ENCODE data around the gene C2orf42. TPM values are rescaled to one million over a fixed set of nuclear protein-coding genes. Genes with fewer than 3 reads are reported as not detected.

C2orf42 gene
- total RNA-seq, 2 donors from 2014 or later = 7.1 to 11.4 TPM

GRCh38 chr2:70124983-70125480 lies 65.8 kb downstream of the C2orf42 start:
- peak overlapping the region; percentile 95 for H3K27ac ChIP-seq
- H3K9me3 ChIP-seq = no peaks in the 10 kb centered on the region

GRCh38 chr2:70123829-70124116 lies 67.0 kb downstream of the C2orf42 start:
- intact Hi-C loops (cut with DNase I) = no loop called here
- peak overlapping the region; percentile 97 for H3K9ac ChIP-seq (ENCODE audit: low read depth in 2 of 2, low read length in 2 of 2)
- peak overlapping the region; percentile 95 for H3K27ac ChIP-seq
- no peak for DNase-seq
- no peak for TF ChIP-seq CTCF (IDR thresholded peaks at IDR 0.05)
- H3K27me3 ChIP-seq = no peaks in the 10 kb centered on the region
- peak overlapping the region; percentile 41 for H3K4me3 ChIP-seq
- H3K36me3 ChIP-seq = no peaks in the 10 kb centered on the region
- no peaks in the 10 kb centered on the region for H3K9me3 ChIP-seq
- H3K4me1 ChIP-seq = peaks cover 6% of the 10 kb centered on the region

More at GRCh38 chr2:70124983-70125480, 65.8 kb downstream of the C2orf42 start:
- Histone ChIP-seq H3K9ac (ENCODE audit: low read depth in 2 of 2, low read length in 2 of 2) (peak overlapping the region; percentile 97), H3K4me1 (peaks cover 6% of the 10 kb centered on the region), H3K36me3 (no peaks in the 10 kb centered on the region), H3K4me3 (peak overlapping the region; percentile 41), H3K27me3 (no peaks in the 10 kb centered on the region)
- intact Hi-C loops (cut with DNase I) = no loop called here
- peak; percentile 69 for DNase-seq
- no peak for TF ChIP-seq CTCF (IDR thresholded peaks at IDR 0.05)

- TF ChIP-seq CTCF (IDR thresholded peaks at IDR 0.05) = no peak
- intact Hi-C loops (cut with DNase I) = no loop called here
- H3K36me3 ChIP-seq = no peaks in the 10 kb centered on the region
- H3K4me1 ChIP-seq = peaks cover 6% of the 10 kb centered on the region
- H3K4me3 ChIP-seq = no peak overlapping the region
- H3K27ac ChIP-seq = peak overlapping the region; percentile 95
- no peaks in the 10 kb centered on the region for H3K9me3 ChIP-seq
- peak; percentile 72 for DNase-seq
- peak overlapping the region; percentile 26 to 97 for H3K9ac ChIP-seq (ENCODE audit: low read depth in 2 of 2, low read length in 2 of 2)
- no peaks in the 10 kb centered on the region for H3K27me3 ChIP-seq
Measured at GRCh38 chr2:70123051-70123828, 67.6 kb downstream of the C2orf42 start.

GRCh38 chr2:70122470-70122869 lies 68.3 kb downstream of the C2orf42 start:
- Histone ChIP-seq H3K27me3 (no peaks in the 10 kb centered on the region), H3K9me3 (no peaks in the 10 kb centered on the region), H3K4me1 (peaks cover 6% of the 10 kb centered on the region), H3K36me3 (no peaks in the 10 kb centered on the region), H3K9ac (ENCODE audit: low read depth in 2 of 2, low read length in 2 of 2) (no peak overlapping the region), H3K27ac (peak overlapping the region; percentile 95), H3K4me3 (no peak overlapping the region)
- DNase-seq = no peak
- TF ChIP-seq CTCF (IDR thresholded peaks at IDR 0.05) = no peak
- intact Hi-C loops (cut with DNase I) = no loop called here

- no peak for TF ChIP-seq CTCF (IDR thresholded peaks at IDR 0.05)
- H3K9me3 ChIP-seq = no peaks in the 10 kb centered on the region
- peak overlapping the region; percentile 8 for H3K27ac ChIP-seq
- H3K4me1 ChIP-seq = peaks cover 6% of the 10 kb centered on the region
- H3K4me3 ChIP-seq = no peak overlapping the region
- H3K36me3 ChIP-seq = no peaks in the 10 kb centered on the region
- intact Hi-C loops (cut with DNase I) = no loop called here
- no peaks in the 10 kb centered on the region for H3K27me3 ChIP-seq
- no peak for DNase-seq
- H3K9ac ChIP-seq (ENCODE audit: low read depth in 2 of 2, low read length in 2 of 2) = no peak overlapping the region
Measured at GRCh38 chr2:70121627-70122372, 69.0 kb downstream of the C2orf42 start.

Data from colonic mucosa (tissue), 4 donors.